Skeletal muscle satellite cell (primary cell): Measurements from ENCODE around the gene MPRIP.

ENCODE experiments used
- H3K27me3 ChIP-seq: 2 replicates; pipeline ENCODE4 v1.7.0; 2013; ENCODE audit warnings: low read length; ENCODE audit not compliant: control insufficient read depth, insufficient read depth
- H3K36me3 ChIP-seq: 2 replicates; pipeline ENCODE4 v1.7.0; 2013; ENCODE audit warnings: mild to moderate bottlenecking, control low read depth, low read length; ENCODE audit not compliant: insufficient read depth
- H3K4me1 ChIP-seq: 2 replicates; pipeline ENCODE4 v1.7.0; 2013; ENCODE audit warnings: low read length; ENCODE audit not compliant: control insufficient read depth, insufficient read depth
- H3K4me2 ChIP-seq: 2 replicates; pipeline ENCODE4 v1.7.0; 2013; ENCODE audit warnings: mild to moderate bottlenecking, low read length
- H3K4me3 ChIP-seq: 2 replicates; pipeline ENCODE4 v1.7.0; 2013; ENCODE audit warnings: low read length
- H3K9ac ChIP-seq: 2 replicates; pipeline ENCODE4 v1.7.0; 2013; ENCODE audit warnings: mild to moderate bottlenecking, low read depth, low read length, moderate library complexity
- H3K9me3 ChIP-seq: replicated peaks from 2 replicates; pipeline ENCODE4 v1.7.0; 2013; ENCODE audit warnings: mild to moderate bottlenecking, control low read depth, low read length

MPRIP gene

DNA sequence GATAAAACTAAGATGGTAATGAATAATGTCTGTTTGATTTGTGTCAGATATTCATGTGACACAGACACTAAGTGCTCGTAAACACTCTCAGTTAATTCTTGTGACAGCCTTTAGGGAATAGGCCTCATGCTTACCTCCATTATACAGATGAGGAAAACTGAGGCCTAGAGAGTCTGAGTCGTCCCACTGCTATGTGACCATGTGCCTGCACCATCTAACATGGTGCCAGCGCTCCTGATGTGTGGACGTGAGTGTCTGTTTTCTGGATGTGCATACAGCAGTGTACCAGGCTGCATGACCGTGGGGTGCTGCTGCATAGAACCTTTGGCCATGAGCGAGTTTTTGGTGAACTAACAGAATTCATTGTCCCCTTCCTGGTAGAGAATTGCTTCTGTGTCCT, 61.8 kb downstream of the MPRIP start:
- Histone ChIP-seq H3K27me3 (no peaks in the 10 kb centered on the region), H3K9ac (no peak overlapping the region), H3K4me2 (no peak overlapping the region), H3K9me3 (no peaks in the 10 kb centered on the region), H3K4me3 (no peak overlapping the region), H3K36me3 (peaks cover 58% of the 10 kb centered on the region), H3K4me1 (peaks cover 28% of the 10 kb centered on the region)

DNA sequence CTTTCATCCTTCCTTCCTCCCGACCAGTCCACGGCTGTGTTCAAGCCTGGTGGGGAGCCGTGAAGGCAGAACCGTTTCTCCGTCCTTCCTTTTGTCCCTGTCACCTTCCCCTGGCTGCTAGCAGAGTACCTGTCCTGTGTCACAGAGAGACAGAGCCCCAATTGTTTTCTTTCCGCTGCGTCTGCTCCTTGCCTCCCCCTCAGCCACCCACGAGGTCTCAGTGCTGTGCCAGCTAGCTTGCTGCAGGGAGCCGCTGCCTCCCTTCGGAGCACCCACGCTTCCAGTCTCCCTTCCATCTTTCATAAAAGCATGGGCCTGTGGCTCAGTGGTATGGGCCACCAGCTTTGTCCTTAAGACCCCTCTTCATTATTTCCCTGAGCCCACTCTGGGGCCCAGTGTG, 62.2 kb downstream of the MPRIP start:
- Histone ChIP-seq H3K4me1 (peaks cover 31% of the 10 kb centered on the region), H3K4me3 (no peak overlapping the region), H3K36me3 (peaks cover 60% of the 10 kb centered on the region), H3K9me3 (no peaks in the 10 kb centered on the region), H3K9ac (no peak overlapping the region), H3K4me2 (no peak overlapping the region), H3K27me3 (no peaks in the 10 kb centered on the region)

DNA sequence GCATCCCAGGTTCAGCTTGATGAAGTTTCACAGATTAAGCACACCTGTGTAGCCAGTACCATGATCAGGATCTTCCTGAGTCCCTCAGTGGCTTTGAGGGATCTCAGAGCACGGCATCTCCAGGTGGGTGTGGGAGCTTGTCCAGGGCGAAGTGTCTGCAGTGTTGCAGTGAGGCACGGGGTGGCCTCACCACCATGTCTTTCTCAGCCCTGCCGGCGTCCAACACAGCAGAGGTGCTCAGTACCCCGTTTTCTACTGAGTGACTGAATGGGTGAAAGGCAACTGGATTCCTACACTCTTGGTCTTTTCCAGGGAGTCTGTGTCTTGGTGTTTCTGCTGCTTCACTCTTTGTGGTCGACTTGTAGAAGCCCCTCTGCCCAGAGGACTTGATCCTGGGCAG, 63.7 kb downstream of the MPRIP start:
- peaks cover 55% of the 10 kb centered on the region for H3K36me3 ChIP-seq
- H3K4me1 ChIP-seq, result peaks cover 41% of the 10 kb centered on the region
- H3K4me3 ChIP-seq, result no peak overlapping the region
- no peaks in the 10 kb centered on the region for H3K9me3 ChIP-seq
- H3K27me3 ChIP-seq, result no peaks in the 10 kb centered on the region
- H3K9ac ChIP-seq, result no peak overlapping the region
- H3K4me2 ChIP-seq, result no peak overlapping the region

DNA sequence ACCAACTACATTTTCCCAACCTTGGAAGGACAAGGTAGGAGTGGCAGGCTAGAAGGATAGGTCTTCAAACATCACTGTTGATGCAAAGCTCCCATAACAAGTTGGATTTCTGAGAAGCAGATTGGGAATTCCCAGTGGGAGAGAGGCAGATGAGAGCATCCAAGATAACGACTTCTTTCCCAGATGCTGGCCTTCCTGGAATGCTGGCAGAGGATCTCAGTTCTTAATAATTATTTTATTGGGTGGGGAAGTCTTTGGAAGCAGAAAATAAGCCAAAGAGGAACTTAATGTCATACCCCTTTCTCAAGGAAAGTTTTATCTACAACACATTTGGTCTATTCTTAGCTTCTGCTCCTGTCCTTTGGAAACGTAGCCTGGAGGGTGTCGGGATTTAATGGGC, 64.5 kb downstream of the MPRIP start:
- no peak overlapping the region for H3K9ac ChIP-seq
- H3K9me3 ChIP-seq, result no peaks in the 10 kb centered on the region
- no peak overlapping the region for H3K4me3 ChIP-seq
- H3K27me3 ChIP-seq, result no peaks in the 10 kb centered on the region
- H3K36me3 ChIP-seq, result peaks cover 57% of the 10 kb centered on the region
- peaks cover 48% of the 10 kb centered on the region for H3K4me1 ChIP-seq
- H3K4me2 ChIP-seq, result no peak overlapping the region

DNA sequence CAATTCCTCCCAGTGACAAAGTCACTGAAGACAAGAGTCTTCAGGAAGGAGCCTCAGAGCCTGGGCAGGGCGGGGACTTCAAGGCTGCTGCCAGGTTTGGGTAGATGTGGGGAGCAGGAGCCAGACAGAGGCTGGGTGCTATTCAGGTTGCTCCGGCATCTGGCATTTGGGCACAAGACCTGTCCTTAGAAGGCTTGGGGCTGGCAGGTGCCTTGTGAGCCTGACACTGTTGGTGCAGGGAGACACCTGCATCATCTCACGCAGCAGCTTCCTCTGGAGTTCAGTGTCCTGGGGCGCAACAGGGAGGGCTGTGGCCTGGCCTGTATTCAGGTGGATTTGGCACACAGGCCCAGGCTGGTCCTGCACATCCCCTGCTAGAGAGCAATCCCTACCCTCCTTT, 65.0 kb downstream of the MPRIP start:
- peaks cover 54% of the 10 kb centered on the region for H3K36me3 ChIP-seq
- H3K9me3 ChIP-seq, result no peaks in the 10 kb centered on the region
- no peaks in the 10 kb centered on the region for H3K27me3 ChIP-seq
- H3K9ac ChIP-seq, result no peak overlapping the region
- peaks cover 50% of the 10 kb centered on the region for H3K4me1 ChIP-seq
- H3K4me2 ChIP-seq, result no peak overlapping the region
- H3K4me3 ChIP-seq, result no peak overlapping the region

DNA sequence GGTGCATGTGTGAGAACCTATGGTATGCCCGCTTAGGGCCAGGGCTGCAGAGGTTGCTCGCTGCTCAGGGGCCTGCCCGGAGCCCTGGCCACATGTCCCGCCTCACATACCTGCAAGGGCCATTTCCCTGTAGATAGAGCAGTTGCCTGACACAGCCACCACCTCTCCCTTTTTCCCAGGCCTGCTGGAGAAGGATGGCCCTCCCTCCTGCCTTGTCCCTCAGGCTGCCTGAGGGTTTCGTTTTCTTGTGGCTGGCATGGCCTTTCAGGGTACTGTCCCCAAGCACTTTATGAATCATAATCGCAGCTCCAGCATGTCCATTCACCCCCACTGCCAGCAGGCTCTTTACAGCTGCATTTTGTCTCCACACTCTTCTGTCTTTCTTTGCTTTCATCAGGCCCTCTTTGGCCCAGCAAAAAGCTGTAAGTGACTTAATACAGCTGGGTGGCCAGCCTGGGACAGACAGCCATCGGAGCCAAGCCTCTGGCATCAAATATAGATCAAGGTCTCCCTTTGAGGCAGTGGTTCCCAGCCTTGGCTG, 65.7 kb downstream of the MPRIP start:
- Histone ChIP-seq H3K36me3 (peaks cover 48% of the 10 kb centered on the region), H3K4me1 (peaks cover 53% of the 10 kb centered on the region), H3K9me3 (no peaks in the 10 kb centered on the region), H3K27me3 (no peaks in the 10 kb centered on the region), H3K9ac (peak overlapping the region; percentile 21), H3K4me3 (no peak overlapping the region), H3K4me2 (peak overlapping the region; percentile 37)

DNA sequence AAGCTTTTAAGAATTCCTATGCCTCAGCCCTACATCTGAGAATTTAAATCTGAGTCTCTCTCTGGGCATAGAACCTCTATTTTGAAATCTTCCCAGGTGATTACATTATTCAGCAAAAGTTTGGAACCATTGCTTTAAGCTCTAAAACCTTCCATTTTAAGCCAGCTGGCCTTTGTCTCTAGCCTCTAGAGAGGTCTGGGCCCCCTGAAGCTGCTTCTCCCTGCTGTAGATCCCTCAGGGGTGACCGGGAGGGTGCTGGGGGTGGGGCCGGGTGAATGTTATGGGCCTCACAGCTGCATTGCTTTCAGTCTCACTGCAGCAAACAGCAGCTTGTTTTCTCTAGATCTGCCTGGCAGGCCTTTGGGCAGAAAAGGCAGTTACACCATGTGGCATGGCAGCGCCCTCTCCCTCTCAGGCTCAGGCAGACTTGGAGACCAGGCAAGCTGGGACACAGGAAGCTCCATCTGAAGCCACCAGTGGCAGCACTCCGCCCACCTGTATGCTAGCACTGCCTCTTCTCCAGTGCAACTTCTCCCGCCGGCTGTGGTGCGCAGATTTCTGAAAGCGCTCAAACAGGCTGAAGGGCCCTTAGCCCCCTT, 66.3 kb downstream of the MPRIP start:
- no peaks in the 10 kb centered on the region for H3K27me3 ChIP-seq
- H3K4me2 ChIP-seq, result no peak overlapping the region
- H3K9me3 ChIP-seq, result no peaks in the 10 kb centered on the region
- peak overlapping the region; percentile 21 for H3K9ac ChIP-seq
- H3K4me3 ChIP-seq, result no peak overlapping the region
- peaks cover 44% of the 10 kb centered on the region for H3K36me3 ChIP-seq
- H3K4me1 ChIP-seq, result peaks cover 58% of the 10 kb centered on the region

DNA sequence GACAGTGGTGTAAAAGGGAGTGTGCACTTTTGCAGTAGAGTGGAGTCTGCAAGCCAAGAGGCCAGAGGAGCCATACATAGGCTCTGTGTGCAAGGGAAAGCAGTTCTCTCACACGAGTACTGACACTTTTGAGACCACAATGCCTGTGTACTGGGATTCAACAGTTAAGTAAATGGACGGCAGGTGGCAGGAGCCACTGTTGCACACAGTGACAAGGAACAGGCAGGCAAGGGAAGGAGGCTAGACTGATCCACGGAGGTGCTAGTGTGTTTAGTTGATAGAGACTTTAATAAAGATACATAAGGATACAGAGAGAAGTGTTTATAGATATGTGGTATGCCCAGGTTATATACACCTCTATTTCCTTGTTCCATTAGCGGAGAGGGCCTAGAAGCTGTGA, 67.0 kb downstream of the MPRIP start:
- peaks cover 61% of the 10 kb centered on the region for H3K4me1 ChIP-seq

DNA sequence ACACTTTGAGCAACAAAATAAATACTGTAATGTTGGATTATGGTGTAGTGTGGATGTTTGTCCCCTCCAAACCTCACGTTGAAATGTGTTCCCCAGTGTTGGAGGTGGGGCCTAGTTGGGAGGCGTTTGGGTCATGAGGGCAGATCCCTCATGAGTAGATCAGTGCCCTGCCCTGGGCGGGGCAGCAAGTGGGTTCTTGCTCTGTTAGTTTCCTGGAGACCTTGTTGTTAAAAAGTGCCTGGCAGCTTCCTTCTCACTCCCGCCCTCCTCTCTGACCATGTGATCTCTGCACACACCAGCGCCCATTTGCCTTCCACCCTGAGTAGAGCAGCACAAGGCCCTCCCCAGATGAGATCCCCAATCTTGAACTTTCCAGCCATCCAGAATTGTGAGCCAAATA, 67.7 kb downstream of the MPRIP start:
- no peak overlapping the region for H3K9ac ChIP-seq
- H3K4me3 ChIP-seq, result no peak overlapping the region
- no peak overlapping the region for H3K4me2 ChIP-seq
- no peaks in the 10 kb centered on the region for H3K27me3 ChIP-seq
- H3K9me3 ChIP-seq, result no peaks in the 10 kb centered on the region
- peaks cover 31% of the 10 kb centered on the region for H3K36me3 ChIP-seq
- H3K4me1 ChIP-seq, result peaks cover 68% of the 10 kb centered on the region

More for the DNA sequence above, 67.0 kb downstream of the MPRIP start:
- no peak overlapping the region for H3K4me2 ChIP-seq
- no peaks in the 10 kb centered on the region for H3K9me3 ChIP-seq
- no peak overlapping the region for H3K9ac ChIP-seq
- no peak overlapping the region for H3K4me3 ChIP-seq
- H3K27me3 ChIP-seq, result no peaks in the 10 kb centered on the region
- peaks cover 37% of the 10 kb centered on the region for H3K36me3 ChIP-seq

DNA sequence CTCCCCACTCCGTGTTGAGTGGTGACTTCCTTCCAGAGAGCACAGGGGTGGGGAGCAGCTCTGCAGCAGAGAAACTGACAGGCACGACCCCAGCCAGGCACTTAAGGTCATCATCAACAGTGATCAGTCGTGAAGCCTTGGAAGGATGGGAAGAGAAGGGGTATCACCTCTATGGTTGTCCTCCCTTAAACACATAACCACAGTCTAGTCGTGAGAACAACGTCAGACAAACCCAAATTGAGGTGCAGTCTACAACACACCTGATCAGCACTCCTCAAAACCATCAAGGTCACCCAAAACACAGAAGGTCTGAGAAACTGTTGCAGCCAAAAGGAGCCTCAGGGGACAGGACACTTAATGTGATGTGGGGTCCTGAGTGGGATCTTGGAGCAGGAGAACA, 68.3 kb downstream of the MPRIP start:
- Histone ChIP-seq H3K9ac (no peak overlapping the region), H3K4me3 (no peak overlapping the region), H3K4me1 (peaks cover 74% of the 10 kb centered on the region), H3K9me3 (no peaks in the 10 kb centered on the region), H3K36me3 (peaks cover 25% of the 10 kb centered on the region), H3K4me2 (no peak overlapping the region), H3K27me3 (no peaks in the 10 kb centered on the region)

DNA sequence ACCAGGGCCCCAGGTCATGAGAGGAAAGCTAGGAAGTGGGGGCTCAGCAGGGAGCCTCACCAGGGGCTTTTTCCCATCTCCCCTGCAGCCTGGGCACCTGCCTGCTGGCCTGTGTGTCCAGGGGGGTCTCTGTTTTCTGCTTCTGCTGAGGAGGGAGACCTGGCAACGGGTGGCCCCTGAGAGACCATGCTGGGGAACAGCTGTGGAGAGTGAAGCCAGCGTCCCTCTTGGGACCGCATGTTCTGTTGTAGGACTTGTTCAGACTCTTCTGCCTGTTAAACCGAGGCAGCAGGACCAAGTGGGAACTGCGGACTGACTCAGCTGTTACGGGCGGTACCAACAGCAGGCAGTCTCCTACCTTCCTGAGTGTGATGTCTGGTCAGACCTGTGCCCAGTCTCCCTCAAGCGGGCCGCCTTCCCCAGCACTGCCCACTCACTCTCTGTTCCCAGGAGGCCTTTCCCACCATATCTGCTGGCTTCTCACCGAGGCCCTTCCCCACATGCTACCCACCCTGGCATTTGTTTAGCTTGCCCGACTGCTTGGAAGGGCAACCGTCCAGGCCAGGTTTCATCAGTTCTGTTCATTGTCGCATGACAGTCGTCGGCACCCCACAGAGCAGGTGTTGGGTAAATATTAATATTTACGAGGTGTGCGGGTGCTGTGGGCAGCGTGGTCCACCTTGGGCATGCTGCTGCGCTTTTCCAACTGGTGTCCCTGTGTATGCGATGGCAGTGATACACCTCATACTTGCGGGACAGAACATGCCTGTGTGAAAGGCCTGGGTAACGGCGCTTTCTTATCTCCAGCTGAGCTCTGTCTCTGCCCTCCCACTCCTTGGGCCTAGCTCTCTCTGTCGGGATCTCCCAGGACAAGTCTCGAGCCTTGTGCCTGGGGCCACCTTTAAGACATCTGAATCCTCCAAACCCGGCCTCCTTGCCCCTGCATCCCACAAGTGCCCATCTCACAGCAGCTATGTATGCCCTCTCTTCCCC, 69.4 kb downstream of the MPRIP start:
- no peaks in the 10 kb centered on the region for H3K27me3 ChIP-seq
- H3K4me3 ChIP-seq, result no peak overlapping the region
- no peak overlapping the region for H3K9ac ChIP-seq
- no peaks in the 10 kb centered on the region for H3K9me3 ChIP-seq
- peak overlapping the region; percentile 26 for H3K4me2 ChIP-seq
- H3K36me3 ChIP-seq, result peaks cover 15% of the 10 kb centered on the region
- H3K4me1 ChIP-seq, result peaks cover 72% of the 10 kb centered on the region
